GM19238 (cell line): ENCODE results near the gene PRKRIP1.
"Not testable (repeated sequence)": the region's sequence is repeated elsewhere in the genome, so short reads cannot be mapped to it uniquely, and the experiment has no call there.

Experiments
- DNase-seq: peaks from one replicate; pipeline ENCODE4 v3.0.0; 2011; ENCODE audit warnings: low spot score; ENCODE audit not compliant: insufficient read length

PRKRIP1 gene

DNA sequence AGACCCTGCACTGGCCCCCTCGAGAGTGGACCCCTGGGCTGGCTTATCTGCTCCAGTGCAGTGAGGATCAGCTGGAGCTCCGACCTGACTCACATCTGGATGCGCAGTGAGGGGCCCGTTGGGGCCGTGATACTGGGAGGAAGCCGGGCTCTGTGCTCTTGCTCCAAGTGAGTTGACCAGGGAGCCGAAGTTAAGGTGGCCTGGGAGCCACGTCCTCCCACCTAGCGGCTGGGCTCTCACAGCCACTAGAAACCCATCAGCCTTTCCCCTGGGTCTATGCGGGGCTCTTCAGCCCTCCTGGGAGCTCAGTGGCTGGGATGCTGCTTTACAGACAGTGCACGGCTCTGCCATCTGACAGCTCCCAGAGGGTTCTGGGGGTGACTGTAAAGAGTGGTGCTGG lies 59.4 kb downstream of the PRKRIP1 start:
- no peak for DNase-seq

DNA sequence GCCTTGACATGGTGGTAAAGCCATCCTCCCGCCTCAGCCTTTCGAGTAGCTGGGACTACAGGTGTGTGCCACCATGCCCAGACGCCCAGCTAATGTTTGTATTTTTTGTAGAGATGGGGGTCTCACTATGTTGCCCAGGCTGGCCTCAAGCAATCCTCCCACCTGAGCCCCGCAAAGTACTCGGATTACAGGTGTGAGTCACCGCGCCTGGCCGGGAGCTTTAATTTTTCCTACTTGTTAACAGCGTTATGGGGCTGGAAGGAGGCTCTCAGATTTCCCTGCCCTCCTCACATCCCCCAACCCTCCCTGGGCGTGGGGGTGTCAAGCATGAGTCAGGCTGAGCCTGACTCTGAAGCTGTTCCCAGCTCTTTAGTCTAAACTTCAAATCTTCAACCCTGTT lies 60.2 kb downstream of the PRKRIP1 start:
- no peak for DNase-seq

- DNase-seq: no peak
Observed at GRCh38 chr7:102457352-102457924, 61.3 kb downstream of the PRKRIP1 start.

DNA sequence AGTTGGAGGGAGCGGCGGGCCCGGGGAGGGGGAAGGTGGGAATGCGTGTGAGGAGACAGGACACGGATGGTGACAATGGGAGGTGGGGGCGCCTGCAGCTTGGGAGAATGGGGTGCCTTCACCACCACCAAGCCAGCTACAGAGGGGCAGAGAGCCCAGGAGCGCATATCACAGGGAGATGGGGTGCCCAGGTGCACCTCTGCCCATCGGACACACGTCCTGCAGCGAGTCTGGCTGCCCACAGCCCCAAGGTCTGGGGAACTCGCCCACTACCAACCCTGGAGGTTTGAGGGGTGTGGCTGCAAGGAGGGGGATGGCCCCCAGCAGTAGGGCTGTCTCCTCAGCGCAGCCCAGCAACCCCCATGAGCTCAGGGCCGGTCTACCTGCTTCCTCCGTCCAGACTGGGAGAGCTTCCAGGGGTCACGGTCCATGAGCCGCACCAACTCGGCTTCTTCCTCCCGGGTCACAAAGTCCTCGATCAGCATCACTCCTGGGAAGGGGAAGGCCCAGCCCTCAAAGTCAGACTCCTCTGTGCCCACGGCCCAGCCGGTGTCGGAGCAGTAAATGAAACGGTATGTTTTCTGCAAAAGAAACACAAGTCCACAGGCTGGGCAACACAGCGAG lies 63.2 kb downstream of the PRKRIP1 start:
- DNase-seq: no peak

DNA sequence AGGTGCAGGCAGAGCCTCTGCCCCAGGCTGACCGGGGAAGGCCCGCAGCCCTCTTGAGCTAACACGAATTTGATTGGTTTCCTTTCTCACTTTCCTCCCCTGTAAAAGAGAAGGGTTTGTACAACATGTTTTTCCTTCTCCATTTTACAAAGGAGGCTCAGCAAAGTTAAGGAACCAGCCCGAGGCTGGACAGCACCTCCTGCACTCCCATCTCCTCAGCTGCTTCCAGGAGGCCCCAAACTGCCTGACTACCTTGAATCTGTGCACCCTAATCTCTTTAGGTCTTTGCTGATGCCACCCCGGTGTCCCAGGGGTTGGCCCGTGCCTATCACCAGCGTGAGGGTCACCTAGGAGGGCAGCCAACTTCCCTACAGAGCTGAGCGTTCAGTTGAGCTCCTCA lies 64.3 kb downstream of the PRKRIP1 start:
- DNase-seq: no peak

GRCh38 chr7:102463841-102464576 lies 67.8 kb downstream of the PRKRIP1 start:
- no peak for DNase-seq

- DNase-seq: peak; percentile 97
Observed at GRCh38 chr7:102464577-102465280, 68.6 kb downstream of the PRKRIP1 start, which contains the start of the genes ALKBH4 and LRWD1. ALKBH4 (minus strand) TSS chr7:102464863; CDS start chr7:102464836, 27 bp downstream. LRWD1 (plus strand) TSS chr7:102464984; CDS start chr7:102465081, 97 bp downstream.

DNA sequence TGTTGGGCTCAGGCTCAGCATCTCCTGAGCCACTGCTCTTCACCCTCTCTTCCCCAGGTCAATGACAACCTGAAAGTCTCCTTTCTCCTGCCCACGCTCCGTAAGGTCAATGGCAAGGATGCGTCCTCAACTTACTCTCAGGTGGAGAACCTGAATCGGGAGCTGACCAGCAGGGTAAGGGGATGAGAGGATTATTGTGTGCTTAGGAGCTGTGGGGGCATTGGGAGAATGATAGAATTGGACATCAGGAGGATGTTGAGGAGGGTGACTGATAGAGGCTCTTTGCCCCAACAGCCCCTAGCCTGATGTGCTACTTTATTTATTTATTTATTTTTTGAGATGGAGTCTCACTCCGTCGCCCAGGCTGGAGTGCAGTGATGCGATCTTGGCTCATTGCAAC lies 69.9 kb downstream of the PRKRIP1 start:
- DNase-seq: no peak

GRCh38 chr7:102467581-102468477 lies 71.7 kb downstream of the PRKRIP1 start:
- DNase-seq: no peak

- no peak for DNase-seq
Observed at GRCh38 chr7:102468478-102469350, 72.6 kb downstream of the PRKRIP1 start.

GRCh38 chr7:102469351-102469971 lies 73.3 kb downstream of the PRKRIP1 start:
- DNase-seq: no peak

DNA sequence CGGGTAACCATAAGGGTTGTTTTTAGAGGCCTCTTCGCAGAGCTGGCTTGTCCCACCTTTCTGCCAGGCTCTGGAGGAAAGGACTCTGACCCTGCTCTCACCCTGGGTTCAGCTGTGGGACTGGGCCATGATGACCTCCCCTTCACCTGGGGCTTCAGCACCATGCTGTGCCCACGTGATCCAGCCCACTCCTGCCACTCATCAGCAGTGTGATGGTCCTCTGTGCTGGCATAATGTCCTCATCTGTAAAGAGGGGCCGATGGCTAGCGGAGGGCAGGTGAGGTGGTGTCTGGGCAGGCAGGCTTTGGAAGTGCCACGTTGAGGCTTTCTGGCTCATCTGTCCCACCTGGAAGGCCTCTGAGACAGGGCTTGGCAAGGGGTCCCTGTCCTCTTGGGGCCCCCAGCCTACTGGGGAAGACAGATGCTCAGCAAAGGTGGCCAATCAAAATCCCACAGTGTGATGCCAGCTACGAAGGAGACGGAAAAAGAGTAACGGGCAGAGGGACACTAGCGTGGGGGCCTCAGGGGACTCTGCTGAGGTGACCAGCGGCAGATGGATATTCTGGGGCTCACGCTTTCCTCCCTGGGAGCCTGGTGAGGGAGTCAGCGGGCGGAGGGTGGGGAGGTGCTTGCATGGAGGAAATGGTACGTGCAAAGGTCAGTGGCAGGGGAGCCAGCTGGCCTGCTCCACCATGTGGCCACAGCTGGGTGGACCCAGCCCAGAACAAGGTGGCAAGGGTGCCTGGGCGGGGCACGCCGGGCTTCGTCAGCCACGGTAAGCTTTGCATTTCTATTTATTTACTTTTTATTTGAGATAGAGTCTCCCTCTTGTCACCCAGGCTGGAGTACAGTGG lies 74.0 kb downstream of the PRKRIP1 start:
- DNase-seq: no peak

GRCh38 chr7:102471791-102472125 lies 75.6 kb downstream of the PRKRIP1 start:
- no peak for DNase-seq

DNA sequence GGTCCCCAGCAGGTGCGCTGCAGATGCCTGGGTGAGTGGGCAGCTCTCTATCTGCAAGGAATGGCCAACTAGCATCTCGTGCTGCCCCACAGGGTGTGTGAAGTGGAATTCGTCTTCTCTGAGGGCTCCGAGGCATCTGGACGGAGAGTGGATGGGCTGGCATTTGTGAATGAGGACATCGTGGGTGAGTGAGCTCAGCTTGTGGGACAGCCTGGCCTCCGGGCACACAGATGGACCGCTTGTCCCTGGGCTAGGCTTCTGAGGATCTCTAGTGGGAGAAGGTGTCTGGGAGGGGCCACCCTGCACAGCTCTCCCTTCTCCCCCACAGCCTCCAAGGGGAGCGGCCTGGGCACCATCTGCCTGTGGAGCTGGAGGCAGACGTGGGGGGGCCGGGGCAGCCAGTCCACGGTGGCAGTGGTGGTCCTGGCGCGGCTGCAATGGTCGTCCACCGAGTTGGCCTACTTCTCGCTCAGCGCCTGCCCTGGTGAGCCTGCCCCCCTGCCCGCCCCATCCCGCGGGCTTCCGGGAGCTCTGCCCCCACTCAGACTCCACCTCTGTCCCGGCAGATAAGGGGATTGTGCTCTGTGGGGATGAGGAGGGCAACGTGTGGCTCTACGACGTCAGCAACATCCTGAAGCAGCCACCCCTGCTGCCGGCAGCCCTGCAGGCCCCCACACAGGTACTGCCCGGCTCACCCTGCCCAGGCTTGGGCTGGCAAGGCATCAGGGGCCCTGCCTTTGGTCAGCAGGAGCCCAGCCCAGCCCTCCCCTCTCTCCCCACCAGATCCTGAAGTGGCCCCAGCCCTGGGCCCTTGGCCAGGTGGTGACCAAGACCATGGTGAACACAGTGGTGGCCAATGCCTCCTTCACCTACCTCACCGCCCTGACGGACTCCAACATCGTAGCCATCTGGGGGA lies 76.2 kb downstream of the PRKRIP1 start:
- DNase-seq: no peak

DNA sequence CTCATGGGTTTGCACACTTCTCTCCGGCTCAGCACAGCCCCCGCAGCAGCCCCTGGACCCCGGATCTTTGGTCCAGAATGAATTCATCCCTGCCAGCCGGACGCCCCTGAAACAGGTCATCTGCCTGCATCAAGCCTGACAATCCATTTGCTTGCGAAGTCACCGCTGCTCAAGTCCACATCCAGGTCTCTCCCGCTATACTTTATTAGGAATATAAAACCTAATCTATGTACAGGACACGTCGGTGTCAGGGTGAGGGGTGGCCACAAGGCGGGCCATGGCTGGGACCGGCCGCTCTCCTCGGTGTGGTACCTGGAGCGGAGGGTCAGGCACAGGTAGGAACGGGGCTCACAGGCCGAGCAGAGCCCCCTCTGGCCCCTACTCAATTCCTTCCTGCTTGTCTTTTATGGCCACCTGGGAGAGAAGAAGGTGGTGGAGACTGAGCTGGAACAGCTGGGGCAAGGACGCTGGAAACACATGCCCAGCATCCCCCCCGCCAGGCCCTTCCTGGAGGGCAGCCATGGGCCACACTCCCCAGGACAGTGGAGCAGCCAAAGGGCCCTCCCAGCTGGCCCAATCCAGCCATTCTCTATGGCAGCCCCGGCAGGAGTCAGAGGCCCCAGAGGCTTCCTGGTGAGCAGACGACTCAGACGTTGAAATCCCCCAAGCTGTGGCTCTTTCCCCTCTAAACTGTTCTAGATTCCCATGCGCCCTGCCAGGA lies 77.3 kb downstream of the PRKRIP1 start:
- no peak for DNase-seq

DNA sequence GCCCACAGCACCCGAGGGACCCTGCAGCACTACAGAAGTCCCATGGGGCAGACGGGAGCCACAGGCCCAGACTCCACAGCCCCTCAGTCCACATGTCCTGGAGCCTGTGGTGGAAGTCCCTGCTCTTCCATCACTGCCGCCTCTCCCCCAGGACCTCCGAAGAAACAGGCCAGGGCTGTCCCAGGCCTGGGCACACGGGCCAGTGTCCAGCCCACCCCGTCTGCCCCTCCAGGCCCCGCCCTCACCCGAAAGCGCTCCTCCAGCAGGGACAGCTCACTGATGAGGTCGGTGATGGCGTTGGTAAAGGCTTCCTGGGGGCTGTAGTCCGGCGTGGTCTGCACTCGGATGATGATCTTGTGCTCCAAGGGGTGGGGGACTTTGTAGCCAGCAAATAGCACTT lies 78.0 kb downstream of the PRKRIP1 start:
- DNase-seq: not testable (repeated sequence)
